ENCODE data around the gene ZNF292.
"Not testable (repeated sequence)": the region's sequence is repeated elsewhere in the genome, so short reads cannot be mapped to it uniquely, and the experiment has no call there.

The ZNF292 gene

DNA sequence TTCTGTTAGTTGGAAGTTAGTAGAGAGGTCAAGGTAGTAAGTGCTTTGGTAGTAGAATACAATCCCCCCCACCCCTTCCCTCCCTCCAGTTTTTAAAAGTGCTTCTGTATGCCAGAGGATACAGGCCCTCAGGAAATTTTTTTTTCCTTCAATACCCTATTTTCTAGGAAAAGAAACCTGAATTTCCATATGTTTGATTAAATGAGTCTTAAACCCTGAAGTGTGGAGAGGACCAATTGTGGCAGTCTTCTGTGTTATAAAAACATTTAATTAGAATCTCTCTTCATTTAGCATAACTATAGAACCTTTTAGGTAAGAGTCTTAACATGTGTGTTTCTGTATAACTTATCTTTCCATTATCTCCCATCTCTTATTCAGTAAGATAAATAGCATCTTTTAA, 59.5 kb downstream of the ZNF292 start:
- DNase-seq (ENCODE audit: low read depth): no peak

DNA sequence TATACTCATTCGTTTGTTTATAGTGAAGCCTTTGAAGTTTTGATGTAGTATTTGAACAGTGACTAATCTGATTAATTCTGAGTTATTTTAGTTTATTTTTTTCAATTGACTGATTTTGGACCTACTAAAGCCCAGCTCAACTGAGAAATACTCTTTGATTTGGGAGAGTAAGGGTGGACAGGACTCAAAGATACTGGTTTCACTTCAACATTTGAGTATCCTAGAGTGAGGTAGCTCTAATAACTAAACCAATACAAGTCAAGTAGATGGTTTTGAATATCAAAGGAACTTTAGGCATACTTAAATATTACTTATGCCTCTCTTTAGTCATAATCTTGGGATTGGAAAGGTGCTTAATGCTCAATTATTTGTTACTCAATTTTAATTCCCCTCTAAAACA, 65.6 kb downstream of the ZNF292 start:
- DNase-seq (ENCODE audit: low read depth): no peak

DNA sequence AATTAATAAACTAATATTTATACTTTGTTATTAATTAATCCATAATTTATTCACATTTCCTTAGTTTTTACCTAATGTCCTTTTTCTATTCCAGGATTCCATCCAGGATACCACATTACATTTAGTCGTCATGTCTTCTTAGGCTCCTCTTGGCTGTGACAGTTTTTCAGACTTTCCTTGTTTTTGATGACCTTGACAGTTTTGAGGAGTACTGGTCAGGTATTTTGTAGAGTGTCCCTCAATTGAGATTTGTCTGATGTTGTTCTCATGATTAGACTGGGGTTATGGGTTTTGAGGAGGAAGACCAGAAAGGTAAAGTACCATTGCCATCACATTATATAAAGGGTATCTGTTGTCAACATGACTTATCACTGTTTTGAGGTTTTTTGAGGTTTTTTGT, 67.3 kb downstream of the ZNF292 start:
- no peak for DNase-seq (ENCODE audit: low read depth)

DNA sequence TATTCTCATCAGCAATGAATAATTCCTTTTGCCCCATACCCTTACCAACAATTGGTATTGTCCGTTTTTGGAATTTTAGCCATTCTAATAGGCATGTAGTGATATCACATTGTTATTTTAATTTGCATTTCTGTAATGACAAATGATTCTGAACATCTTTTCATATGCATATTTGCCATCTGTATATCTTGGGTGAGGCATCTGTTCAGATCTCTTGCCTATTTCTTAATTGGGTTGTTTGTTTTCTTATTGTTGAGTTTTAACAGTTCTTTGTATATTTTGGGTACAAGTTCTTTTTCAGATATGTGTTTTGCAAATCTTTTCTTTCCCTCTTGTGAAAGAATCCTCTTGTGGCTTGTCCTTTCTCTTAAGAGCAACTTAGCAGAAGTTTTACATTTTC, 69.6 kb downstream of the ZNF292 start:
- DNase-seq (ENCODE audit: low read depth): no peak

DNA sequence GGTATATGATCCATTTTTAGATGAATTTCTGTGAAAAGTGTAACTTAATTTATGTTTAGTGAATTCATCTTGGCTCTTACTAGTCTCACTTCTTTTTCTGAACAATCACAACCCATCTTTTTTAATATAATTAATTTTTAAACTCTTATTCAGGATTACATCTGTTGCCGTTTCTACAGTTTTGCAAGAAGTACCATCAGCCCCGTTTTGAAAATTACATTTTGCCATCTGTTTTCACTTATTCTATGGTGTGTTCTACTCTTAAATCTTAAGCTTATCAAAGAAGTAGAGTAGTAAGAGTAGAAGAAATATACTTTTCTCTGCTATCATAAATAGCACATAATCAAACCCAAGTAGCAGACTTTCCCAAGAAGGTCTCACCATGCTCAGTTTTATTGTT, 70.1 kb downstream of the ZNF292 start:
- no peak for DNase-seq (ENCODE audit: low read depth)

DNA sequence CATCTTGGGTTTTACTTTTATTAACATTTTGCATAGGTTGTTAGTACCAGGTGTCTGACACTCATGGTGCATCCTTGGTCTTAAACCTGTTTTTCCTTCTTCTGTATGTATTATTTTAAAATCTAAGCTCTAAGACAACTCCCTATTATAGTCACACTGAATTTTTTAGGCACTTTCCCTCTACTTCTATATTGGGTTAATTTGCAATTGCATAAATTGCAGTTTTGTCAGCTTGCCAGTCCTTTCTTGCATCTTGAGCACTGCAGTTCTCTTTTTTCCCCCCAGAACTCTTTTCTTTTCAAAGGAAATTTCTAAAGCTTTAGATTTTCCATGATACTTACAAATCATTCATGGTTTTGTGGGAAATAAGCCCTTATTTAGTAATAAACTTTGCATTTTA, 70.6 kb downstream of the ZNF292 start:
- no peak for DNase-seq (ENCODE audit: low read depth)

DNA sequence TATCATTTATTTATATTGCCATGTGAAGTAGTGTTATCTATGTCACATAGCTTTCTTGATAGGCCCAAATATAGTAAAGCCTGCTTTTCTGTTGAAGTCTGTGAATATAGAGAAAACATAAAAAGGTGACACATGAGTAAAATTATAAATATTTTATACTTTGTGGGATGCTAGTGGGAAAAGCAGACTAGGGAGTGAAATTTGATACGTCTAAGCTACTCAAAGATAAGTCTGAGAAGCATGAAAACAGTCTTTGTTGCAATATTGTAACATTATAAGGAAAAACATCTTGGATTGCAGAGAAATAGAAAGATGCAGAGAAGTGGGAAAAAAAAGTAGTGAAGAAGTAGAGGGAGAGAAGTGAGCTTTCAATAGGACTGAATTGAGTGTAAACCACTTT, 75.4 kb downstream of the ZNF292 start:
- DNase-seq (ENCODE audit: low read depth): no peak

DNA sequence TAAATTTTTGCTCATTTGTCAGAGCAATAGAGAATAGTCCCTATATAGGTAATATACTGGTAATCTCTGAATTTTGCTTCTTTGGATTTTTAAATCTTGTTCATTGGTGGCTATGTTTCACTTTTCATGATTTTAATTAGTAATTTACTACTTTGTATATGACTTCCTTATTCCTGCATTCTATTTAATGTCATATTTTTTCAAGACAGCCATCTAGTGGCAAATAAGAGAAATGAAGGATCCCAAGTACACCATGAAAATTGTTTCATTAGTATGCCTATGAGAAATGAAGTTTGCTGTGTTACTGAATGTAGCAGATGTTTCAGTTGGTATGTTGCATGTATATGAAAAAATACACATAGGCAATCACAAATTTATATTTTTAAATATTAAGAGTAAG, 82.4 kb downstream of the ZNF292 start:
- DNase-seq (ENCODE audit: low read depth): no peak

DNA sequence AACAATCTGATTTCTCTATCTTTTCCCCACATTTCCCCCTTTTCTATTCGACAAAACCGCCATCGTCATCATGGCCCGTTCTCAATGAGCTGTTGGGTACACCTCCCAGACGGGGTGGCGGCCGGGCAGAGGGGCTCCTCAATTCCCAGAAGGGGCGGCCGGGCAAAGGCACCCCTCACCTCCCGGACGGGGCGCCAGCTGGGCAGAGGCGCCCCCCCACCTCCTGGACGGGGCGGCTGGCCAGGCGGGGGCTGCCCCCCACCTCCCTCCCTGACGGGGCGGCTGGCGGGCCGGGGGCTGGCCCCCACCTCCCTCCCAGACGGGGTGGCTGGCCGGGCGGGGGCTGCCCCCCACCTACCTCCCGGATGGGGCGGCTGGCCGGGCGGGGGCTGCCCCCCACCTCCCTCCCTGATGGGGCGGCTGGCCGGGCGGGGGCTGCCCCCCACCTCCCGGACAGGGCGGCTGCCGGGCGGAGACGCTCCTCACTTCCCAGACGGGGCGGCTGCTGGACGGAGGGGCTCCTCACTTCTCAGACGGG, 83.8 kb downstream of the ZNF292 start:
- DNase-seq (ENCODE audit: low read depth): not testable (repeated sequence)

DNA sequence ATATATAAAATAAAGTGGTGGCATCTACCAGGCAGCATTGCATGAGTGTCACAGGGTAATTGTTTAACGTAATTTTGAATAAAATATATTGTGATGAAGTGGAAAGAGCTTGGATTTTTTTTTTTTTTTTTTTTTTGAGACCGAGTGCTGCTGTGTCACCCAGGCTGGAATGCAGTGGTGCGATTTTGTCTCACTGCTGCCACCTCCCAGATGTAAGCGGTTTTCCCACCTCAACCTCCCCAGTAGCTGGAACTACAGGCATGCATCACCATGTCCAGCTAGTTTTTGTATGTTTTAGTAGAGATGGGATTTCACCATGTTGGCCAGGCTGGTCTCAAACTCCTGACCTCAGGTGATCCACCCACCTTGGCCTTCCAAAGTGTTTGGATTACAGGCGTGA, 85.9 kb downstream of the ZNF292 start:
- no peak for DNase-seq (ENCODE audit: low read depth)

DNA sequence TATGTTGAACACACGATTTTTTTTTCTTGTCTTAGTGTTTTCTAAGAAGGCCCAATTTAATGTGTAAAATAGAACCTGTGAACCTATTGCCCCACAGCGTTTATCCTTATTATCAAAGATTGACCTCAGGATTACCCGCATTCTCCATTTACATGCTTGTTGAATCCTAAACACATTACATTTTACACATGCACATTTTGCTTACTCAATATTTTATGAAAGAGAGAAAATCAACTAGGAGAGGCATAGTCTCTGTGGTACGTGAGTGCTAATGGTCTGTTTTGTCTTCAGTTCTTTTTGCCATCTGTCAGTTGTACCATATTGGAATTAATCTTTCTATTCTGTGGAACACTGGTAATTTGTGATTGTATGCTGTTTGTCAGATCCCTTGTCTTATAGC, 86.9 kb downstream of the ZNF292 start:
- no peak for DNase-seq (ENCODE audit: low read depth)

DNA sequence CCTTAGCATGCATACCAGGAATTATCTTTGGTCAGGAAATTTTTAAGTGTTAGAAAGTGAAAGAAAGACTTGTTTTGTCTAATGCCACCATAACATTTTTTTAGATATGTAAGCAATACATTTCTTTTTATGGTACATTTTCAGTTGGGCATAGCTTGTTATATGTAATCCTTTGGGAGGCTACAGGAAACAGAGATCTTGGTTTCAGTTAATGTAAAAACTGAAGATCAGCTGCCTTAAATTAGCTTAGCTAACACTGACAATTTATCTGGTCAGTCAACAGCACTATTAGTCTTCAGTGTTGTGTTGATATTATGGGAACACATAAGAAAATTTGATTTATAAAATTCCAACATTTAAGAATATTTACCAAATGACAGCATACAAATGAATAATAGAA, 88.4 kb downstream of the ZNF292 start:
- no peak for DNase-seq (ENCODE audit: low read depth)

DNA sequence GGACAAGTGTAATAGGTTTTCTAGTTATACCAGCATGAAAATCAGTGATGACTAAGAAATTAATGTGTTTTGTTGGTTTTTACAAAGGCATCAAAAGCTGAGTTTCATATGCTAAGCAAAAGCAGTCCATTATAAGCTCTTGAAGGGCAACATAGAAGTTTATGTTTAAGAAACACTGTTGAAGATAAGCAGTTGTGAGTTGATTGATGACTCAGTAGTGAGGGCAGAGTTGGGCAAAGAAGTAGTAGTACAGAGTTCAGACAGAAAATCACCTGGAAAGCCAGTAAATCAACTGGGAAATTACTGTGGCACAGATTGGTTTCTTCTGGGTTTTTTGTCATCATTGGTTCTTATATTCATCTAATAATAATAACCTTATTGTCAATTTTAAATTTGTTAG, 89.0 kb downstream of the ZNF292 start:
- DNase-seq (ENCODE audit: low read depth): no peak

DNA sequence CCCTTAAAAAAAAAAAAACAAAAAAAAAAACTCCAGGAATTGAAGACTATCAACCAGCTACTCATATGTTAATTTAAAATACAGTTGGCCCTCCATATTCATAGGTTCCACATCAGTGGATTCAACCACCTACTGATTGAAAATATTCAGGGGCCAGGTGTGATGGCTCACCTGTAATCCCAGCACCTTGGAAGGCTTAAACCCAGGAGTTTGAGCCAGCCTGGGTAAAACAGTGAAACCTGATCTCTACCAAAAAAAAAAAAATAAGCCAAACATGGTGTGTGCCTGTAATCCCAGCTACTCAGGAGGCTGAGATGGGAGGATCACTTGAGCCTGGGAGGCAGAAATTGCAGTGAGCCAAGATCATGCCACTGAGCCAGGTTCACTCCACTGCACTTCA, 94.7 kb downstream of the ZNF292 start:
- no peak for DNase-seq (ENCODE audit: low read depth)

DNA sequence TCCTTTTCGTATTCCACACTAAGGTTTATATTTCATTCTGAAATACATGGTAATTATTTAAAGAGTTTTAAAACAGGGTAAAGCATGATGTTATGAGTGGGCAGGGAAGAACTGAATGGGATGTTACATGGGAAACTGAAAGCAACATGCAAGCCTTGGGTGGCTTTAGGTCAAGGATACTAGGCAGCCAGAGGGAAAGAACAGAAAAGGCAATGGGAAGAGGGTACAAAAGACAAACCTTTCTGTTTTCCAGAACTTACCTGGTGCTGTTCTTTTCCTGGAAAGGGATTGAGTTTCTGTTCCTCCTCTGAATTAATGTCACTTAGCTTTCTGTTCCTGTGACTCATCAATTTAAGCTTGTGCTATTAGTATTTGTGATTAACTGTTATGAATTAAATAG, 95.9 kb downstream of the ZNF292 start:
- DNase-seq (ENCODE audit: low read depth): no peak

DNA sequence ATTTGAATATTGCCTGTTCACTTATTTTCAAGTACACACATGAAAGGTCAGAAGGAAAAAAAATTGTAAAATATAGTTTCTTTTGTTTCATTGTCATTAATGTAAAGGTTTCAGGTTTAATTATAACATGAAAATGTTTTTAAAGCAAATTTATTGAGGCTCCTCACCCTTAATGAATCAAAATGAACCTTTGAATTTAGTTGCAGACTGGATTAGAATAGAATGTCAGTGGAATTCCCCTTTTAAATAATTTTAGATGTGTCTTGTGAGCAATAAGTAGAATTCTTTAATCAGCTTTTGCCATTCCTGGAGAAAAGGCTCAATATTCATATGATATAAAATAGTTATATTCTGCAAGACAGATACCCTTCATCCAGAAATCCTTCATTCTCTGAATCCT, 96.4 kb downstream of the ZNF292 start:
- no peak for DNase-seq (ENCODE audit: low read depth)

DNA sequence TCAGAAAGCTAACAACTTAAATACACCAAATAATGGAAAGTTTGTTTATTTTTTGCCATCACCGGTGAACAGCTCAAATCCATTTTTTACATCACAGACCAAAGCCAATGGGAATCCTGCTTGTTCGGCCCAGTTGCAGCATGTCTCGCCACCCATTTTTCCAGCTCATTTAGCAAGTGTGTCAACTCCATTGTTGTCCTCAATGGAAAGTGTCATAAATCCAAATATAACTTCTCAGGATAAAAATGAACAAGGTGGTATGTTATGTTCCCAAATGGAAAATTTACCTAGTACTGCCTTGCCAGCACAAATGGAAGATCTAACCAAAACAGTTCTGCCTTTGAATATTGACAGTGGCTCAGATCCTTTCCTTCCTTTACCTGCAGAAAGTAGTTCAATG, 101.7 kb downstream of the ZNF292 start:
- DNase-seq (ENCODE audit: low read depth): no peak

DNA sequence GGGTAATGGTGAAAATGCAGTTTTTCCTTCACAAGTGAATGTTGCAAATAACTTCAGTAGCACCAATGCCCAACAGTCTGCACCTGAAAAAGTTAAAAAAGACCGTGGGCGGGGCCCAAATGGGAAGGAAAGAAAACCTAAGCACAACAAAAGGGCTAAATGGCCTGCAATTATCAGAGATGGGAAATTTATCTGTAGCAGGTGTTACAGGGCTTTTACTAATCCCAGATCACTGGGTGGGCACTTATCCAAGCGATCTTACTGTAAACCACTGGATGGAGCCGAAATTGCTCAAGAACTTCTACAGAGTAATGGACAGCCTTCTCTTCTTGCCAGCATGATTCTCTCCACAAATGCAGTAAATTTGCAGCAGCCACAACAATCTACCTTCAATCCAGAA, 102.2 kb downstream of the ZNF292 start:
- DNase-seq (ENCODE audit: low read depth): no peak

DNA sequence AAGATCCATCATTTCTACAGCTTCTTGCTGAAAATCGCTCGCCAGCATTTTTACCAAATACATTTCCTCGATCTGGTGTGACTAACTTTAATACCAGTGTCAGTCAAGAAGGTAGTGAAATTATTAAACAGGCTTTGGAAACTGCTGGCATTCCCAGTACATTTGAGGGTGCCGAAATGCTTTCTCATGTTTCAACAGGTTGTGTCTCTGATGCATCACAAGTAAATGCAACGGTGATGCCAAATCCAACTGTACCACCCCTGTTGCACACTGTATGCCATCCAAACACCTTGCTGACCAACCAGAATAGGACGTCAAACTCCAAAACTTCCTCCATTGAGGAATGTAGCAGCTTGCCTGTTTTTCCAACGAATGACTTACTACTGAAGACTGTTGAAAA, 102.6 kb downstream of the ZNF292 start:
- DNase-seq (ENCODE audit: low read depth): no peak

DNA sequence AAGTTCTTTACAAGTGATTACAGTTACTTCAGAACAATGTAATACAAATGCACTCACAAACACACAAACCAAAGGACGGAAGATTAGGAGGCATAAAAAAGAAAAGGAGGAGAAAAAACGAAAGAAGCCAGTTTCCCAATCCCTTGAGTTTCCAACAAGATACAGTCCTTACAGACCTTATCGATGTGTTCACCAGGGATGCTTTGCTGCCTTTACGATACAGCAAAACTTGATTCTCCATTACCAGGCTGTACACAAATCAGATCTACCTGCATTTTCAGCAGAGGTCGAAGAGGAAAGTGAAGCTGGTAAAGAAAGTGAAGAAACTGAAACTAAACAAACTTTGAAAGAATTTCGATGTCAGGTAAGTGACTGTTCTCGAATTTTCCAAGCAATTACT, 104.4 kb downstream of the ZNF292 start:
- no peak for DNase-seq (ENCODE audit: low read depth)

DNA sequence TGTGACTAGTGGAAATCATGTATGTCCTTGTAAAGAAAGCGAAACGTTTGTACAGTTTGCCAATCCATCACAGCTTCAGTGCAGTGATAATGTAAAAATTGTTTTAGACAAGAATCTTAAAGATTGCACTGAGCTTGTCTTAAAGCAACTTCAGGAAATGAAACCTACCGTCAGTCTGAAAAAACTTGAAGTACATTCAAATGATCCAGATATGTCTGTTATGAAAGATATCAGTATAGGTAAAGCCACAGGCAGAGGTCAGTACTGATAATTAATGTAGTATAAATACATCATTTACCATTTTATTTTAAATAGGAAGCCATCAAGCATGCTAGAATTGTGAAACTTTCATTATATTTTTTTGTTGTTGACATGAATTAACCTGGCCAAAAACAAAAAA, 106.2 kb downstream of the ZNF292 start:
- no peak for DNase-seq (ENCODE audit: low read depth)

DNA sequence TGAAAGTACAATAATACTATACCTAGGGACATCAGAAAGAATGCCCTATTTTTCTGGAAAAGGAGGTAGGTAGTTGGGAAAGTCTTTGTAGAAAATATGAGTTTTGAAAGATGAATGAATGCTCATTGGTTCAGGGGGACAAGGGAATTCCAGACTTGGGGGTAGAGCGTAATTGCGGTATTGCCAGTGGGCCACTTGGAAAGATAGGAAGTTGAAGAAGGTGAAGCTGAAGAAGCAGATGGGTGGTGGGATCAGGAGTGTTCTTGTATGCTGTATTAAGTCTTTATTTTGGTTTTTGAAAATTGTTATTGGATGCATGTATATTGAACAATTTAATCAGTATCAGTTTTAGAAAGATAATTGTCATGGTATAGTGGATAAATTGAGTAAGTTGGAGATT, 109.1 kb downstream of the ZNF292 start:
- no peak for DNase-seq (ENCODE audit: low read depth)

DNA sequence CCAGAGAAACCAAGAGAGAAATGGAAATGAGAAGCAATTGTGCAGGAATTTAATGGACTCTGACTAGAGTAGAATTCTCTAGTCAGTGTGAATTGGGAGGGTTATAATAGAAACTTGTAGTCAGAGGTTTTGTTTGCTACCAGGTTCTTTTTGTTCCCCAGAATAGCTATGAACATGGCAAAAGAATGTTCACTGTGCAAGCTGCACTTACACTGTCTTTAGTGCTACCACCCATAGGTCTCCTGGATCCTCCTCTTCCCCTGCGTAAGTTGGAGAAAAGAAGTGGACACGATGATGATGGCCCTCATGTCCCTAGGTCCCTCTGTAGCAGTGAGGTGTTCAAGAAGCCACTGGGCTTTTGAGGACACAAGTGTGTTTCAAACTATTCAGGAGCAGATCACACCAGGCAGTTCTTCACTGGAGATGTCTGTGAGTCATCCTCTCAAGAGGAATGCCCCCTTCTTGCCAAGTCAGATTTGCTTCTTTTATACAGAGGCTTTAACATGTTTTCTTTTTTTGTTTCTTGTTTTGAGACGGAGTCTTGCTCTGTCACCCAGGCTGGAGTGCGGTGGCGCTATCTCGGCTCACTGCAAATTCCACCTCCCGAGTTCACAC, 119.4 kb downstream of the ZNF292 start:
- DNase-seq (ENCODE audit: low read depth): no peak

DNA sequence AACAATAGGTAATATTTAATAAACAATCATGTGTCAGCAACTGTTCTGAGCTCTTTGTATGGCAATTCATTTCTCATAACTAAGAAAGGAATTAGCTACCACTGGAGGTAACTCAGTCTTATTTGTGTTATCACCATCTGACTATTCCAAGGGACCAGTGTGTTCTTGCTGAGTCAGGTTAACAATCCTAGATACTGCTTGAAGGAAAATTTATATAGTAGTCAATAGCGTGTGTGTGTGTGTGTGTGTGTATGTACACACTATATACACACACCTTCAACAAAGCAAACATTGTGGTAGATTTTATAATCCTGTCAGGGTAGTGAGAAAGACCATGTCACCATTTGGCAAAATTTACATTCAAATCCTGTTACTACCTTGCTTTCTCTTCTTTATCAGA, 121.3 kb downstream of the ZNF292 start:
- no peak for DNase-seq (ENCODE audit: low read depth)

DNA sequence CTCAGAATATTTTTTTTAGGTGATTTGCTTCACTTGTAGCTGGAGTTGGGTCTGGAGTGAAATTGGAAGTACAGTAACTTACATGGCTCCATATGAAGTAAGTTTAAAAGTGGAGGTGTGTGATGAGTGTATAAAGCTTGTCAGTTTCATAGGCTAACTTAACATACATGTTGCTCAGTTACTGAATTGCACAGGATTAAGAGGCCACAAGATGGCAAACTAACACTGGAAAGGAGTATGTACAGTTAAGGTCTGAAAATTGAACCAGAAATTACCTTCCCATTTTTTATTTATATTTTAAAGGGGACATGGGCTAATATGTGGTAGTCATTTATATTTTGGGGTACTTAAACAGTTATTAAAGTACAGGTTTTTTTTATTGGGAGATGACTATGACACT, 121.8 kb downstream of the ZNF292 start:
- no peak for DNase-seq (ENCODE audit: low read depth)

All from stimulated activated CD8-positive, alpha-beta memory T cell treated with anti-CD3 and anti-CD28 coated beads, Interleukin-4, amount 100 ng/mL, for 24 hours (primary cell).